Thoracic aorta (tissue), 2 donors: Measurements from ENCODE around the gene PPIL6. TPM values are rescaled to one million over a fixed set of nuclear protein-coding genes. Genes with fewer than 3 reads are reported as not detected.

Experiments
- ATAC-seq: fragments of 150-250 bp; one replicate; pipeline ENCODE4 v1.8.0; 2017; ENCODE audit warnings: low read depth; ENCODE audit not compliant: insufficient number of reproducible peaks, low FRiP score
- DNase-seq: peaks from one replicate; pipeline ENCODE4 v3.0.0-alpha.2; 2020; ENCODE audit warnings: low spot score
- H3K27ac ChIP-seq, 2 donors: fragments of 200-600 bp; sonication (generic); 1 replicate in 1 of 2; 2 replicates in 1 of 2; pipeline ENCODE4 v1.5.1; 2016; ENCODE audit warnings: mild to moderate bottlenecking in 2 of 2, moderate library complexity in 2 of 2
- H3K27me3 ChIP-seq: fragments of 200-600 bp; sonication (generic); replicated peaks from 2 replicates; pipeline ENCODE4 v1.6.0; 2016; ENCODE audit warnings: mild to moderate bottlenecking; ENCODE audit not compliant: insufficient read depth
- H3K36me3 ChIP-seq: fragments of 200-600 bp; sonication (generic); one replicate; pipeline ENCODE4 v1.5.1; 2016
- H3K4me1 ChIP-seq, 2 donors: fragments of 200-600 bp; sonication (generic); 1 replicate in 1 of 2; 2 replicates in 1 of 2; pipeline versions ENCODE4 v1.5.1 to v1.6.0; 2016; ENCODE audit warnings: low read depth in 2 of 2, mild to moderate bottlenecking in 1 of 2; ENCODE audit not compliant: control insufficient read depth in 1 of 2
- H3K4me3 ChIP-seq: fragments of 200-600 bp; sonication (generic); 2 replicates; pipeline ENCODE4 v1.5.1; 2016; ENCODE audit warnings: mild to moderate bottlenecking
- H3K9me3 ChIP-seq: fragments of 200-600 bp; sonication (generic); 2 replicates; pipeline ENCODE4 v1.5.1; 2016
- CTCF ChIP-seq: fragments of 200-600 bp; sonication (generic); IDR thresholded peaks from one replicate; pipeline ENCODE4 v1.5.1; 2019; ENCODE audit warnings: antibody characterized with exemption
- total RNA-seq, 2 donors: library from RNA; depleted of rRNA; stranded (reverse); fragments of >200 nt; gene quantifications; one replicate each; pipeline versions ENCODE4 v1.1.0 to v1.2.3, GENCODE V29; 2016

PPIL6 gene
- total RNA-seq, 2 donors from 2014 or later: 2.2 to 5.8 TPM

DNA sequence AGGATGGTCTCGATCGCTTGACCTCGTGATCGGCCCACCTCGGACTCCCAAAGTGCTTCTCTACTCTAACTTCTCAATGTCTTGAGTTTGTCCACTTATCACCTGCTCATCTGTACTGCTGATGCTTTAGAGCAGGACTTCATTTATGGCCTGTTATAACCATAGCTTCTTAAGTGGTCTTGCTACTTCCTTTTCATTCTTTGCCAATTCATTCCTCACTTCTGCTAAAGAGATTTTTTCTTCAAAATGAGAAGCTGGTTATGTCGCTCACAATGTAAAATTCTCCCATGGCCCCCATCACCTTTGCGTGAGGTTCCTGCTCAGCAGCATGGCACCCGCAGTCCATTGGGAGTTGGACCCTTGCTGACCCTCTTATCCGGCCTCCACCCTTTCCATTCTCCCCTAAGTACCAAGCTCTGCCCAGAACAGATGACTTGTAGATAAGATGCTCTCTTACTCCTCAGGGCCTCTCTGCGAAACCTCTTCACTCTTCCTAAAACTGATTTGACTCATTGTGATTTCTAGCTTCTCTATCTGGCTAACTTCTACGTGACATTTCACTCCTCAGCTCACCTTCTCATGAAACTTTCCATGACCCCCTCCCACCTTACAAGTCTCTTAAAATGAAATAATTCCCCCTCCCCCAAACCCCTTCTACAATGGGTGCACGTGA lies 44.2 kb downstream of the PPIL6 start:
- no peak for TF ChIP-seq CTCF
- ATAC-seq (no peak), DNase-seq (no peak)
- no peaks in the 10 kb centered on the region for H3K9me3 ChIP-seq
- no peak overlapping the region for H3K4me3 ChIP-seq
- H3K27me3 ChIP-seq: no peaks in the 10 kb centered on the region
- no peaks in the 10 kb centered on the region for H3K36me3 ChIP-seq
- H3K27ac ChIP-seq: no peak overlapping the region
- no peaks in the 10 kb centered on the region for H3K4me1 ChIP-seq

- no peak overlapping the region for H3K27ac ChIP-seq
- no peak for DNase-seq
- no peak for TF ChIP-seq CTCF
- H3K4me3 ChIP-seq: no peak overlapping the region
- H3K4me1 ChIP-seq: peaks cover 0 to 10% of the 10 kb centered on the region in 2 donors
- no peaks in the 10 kb centered on the region for H3K9me3 ChIP-seq
- no peaks in the 10 kb centered on the region for H3K27me3 ChIP-seq
- ATAC-seq: no peak
- H3K36me3 ChIP-seq: no peaks in the 10 kb centered on the region
Measured at GRCh38 chr6:109393886-109394281, 46.5 kb downstream of the PPIL6 start.

DNA sequence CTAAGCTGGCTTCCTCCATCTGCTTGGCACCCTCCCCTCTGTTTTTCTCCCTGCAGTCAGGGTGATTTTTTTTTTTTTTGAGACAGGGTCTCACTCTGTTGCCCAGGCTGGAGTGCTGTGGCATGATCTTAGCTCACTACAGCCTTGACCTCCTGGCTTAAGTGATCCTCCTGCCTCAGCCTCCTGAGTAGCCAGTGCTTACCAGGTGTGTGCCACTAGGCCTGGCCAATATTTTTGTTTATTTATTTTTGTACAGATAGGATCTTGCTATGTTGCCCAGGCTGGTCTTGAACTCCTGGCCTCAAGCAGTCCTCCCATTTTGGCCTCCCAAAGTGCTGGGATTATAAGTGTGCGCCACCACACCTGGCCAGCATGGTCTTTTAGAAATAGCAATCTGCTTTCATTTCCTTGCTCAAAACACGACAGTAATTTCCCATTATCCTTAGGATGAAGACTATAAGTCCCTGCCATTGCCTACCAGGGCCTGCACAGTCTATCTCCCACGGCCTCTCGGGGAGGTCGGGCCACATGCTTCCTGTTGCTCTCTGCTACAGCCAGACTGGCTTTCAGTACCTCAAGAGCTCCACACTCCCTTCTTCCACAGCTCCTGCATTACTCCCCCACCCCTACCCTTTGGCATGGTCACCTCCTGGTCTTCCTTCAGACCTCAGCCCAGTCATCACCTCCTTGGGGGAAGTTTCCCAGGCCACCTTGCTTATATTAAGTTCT lies 47.1 kb downstream of the PPIL6 start:
- H3K4me3 ChIP-seq: no peak overlapping the region
- ATAC-seq (no peak), DNase-seq (no peak)
- H3K36me3 ChIP-seq: no peaks in the 10 kb centered on the region
- H3K27me3 ChIP-seq: no peaks in the 10 kb centered on the region
- no peaks in the 10 kb centered on the region for H3K9me3 ChIP-seq
- TF ChIP-seq CTCF: no peak
- H3K27ac ChIP-seq: no peak overlapping the region
- peaks cover 0 to 10% of the 10 kb centered on the region in 2 donors for H3K4me1 ChIP-seq

DNA sequence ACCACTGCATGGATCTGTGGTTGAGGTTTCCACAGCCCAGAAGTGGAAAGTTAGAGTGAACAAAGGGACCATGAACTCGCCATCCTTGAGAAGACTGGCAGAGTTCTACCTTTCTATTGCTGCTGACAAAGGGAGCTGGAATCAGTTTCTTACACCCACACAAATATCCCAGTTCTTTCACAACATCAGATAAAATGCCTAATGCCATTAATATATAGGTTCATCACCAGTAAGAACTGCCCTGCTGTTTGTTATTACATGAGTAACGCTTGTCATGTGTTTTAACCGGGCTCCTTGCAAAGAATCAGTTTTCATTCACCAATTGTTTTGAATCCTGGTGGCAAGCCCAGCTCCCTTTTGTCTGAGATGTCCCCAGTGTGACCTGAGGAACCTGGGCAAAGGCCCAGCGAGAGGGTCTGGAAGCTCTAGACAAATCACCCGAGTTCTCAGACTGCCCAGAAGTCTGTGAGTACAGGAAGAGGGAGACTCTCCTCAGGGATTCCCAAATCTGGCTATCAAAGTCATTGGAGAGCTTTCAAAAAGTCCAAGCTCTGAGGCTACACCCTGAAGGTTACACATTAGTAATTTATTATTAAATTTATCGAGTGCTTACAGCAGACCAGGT lies 50.7 kb downstream of the PPIL6 start:
- Histone ChIP-seq H3K27me3 (no peaks in the 10 kb centered on the region), H3K27ac (no peak overlapping the region), H3K4me1 (peaks cover 0 to 10% of the 10 kb centered on the region in 2 donors), H3K4me3 (no peak overlapping the region), H3K36me3 (no peaks in the 10 kb centered on the region), H3K9me3 (no peaks in the 10 kb centered on the region)
- DNase-seq: no peak
- TF ChIP-seq CTCF: no peak
- ATAC-seq: no peak

DNA sequence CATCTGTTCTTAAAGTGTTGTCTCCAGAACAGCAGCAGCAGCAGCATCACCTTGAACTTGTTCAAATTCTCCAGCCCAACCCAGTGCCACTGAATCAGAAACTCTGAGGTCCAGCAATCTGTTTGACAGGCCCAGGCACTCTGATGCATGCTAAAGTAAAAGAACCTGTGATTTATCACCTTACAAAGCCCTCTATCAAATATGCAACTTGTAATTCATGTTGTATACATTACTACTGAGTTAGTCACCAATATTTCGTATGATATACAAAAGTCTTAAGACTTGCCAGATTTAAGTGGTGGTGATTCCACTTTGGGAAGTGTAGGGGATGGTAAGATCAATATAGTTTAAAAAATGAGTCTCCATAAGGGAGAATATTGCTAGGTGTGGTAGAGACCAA lies 52.2 kb downstream of the PPIL6 start:
- Histone ChIP-seq H3K4me3 (no peak overlapping the region), H3K36me3 (no peaks in the 10 kb centered on the region), H3K4me1 (peaks cover 8 to 17% of the 10 kb centered on the region in 2 donors), H3K27ac (no peak overlapping the region), H3K9me3 (no peaks in the 10 kb centered on the region), H3K27me3 (no peaks in the 10 kb centered on the region)
- no peak for TF ChIP-seq CTCF
- no peak for DNase-seq
- ATAC-seq: no peak
